Caco-2 (cell line): ENCODE data around the gene SOST. TPM values are rescaled to one million over a fixed set of nuclear protein-coding genes. Genes with fewer than 3 reads are reported as not detected.

Experiments
- BruUV-seq: library from RNA; stranded (reverse); fragments of 400-500 nt; replicated peaks from 2 replicates; lab custom pipeline; 2021; lab: Mats Ljungman, UMichigan
- CTCF ChIA-PET: fragments of 300-600 bp; sonication (Branson Sonifier 250); formaldehyde crosslinking; loops from one replicate; lab custom pipeline; 2022; ENCODE audit warnings: antibody characterized with exemption; lab: Charles Lee
- POLR2A ChIA-PET: fragments of 300-600 bp; sonication (Branson Sonifier 250); formaldehyde crosslinking; loops from one replicate; lab custom pipeline; 2022; ENCODE audit warnings: antibody characterized with exemption; lab: Charles Lee
- DNase-seq, 2 experiments: peaks; one replicate each; pipeline versions ENCODE4 v3.0.0 to v3.0.0-alpha.2; 2020 to 2022
- H3K27me3 ChIP-seq: replicated peaks from 2 replicates; pipeline ENCODE4 v1.6.0; 2011; ENCODE audit warnings: low read length; ENCODE audit not compliant: control insufficient read depth, insufficient read depth
- H3K36me3 ChIP-seq: 2 replicates; pipeline ENCODE4 v1.5.1; 2011; ENCODE audit warnings: low read length; ENCODE audit not compliant: control insufficient read depth, insufficient read depth
- H3K4me1 ChIP-seq: fragments of 250-450 bp; sonication (Bioruptor Pico); 2 replicates; pipeline ENCODE4 v1.5.1; 2020; ENCODE audit warnings: mild to moderate bottlenecking
- H3K4me3 ChIP-seq: 2 replicates; pipeline ENCODE4 v1.5.1; 2011; ENCODE audit warnings: low read depth, mild to moderate bottlenecking, control low read depth, low read length
- H3K9me3 ChIP-seq: fragments of 250-450 bp; sonication (Bioruptor Pico); 2 replicates; pipeline ENCODE4 v1.5.1; 2020; ENCODE audit warnings: mild to moderate bottlenecking, moderate library complexity
- H3K27ac Mint-ChIP-seq: one replicate; pipeline ENCODE4 v1.8.0; 2022; ENCODE audit warnings: mixed read lengths; ENCODE audit not compliant: unreplicated experiment
- H3K27me3 Mint-ChIP-seq: one replicate; pipeline ENCODE4 v1.8.0; 2022; ENCODE audit warnings: mixed read lengths; ENCODE audit not compliant: insufficient read depth, unreplicated experiment
- H3K36me3 Mint-ChIP-seq: one replicate; pipeline ENCODE4 v1.8.0; 2022; ENCODE audit warnings: mild to moderate bottlenecking, mixed read lengths; ENCODE audit not compliant: insufficient read depth, unreplicated experiment
- H3K4me1 Mint-ChIP-seq: one replicate; pipeline ENCODE4 v1.8.0; 2022; ENCODE audit warnings: low read depth, mixed read lengths; ENCODE audit not compliant: unreplicated experiment
- H3K4me3 Mint-ChIP-seq: one replicate; pipeline ENCODE4 v1.8.0; 2022; ENCODE audit warnings: mild to moderate bottlenecking, moderate library complexity, mixed read lengths; ENCODE audit not compliant: unreplicated experiment
- H3K9me3 Mint-ChIP-seq: one replicate; pipeline ENCODE4 v1.8.0; 2022; ENCODE audit warnings: mixed read lengths; ENCODE audit not compliant: unreplicated experiment
- CTCF ChIP-seq, 2 experiments: fragments of 200-600 bp in 1 of 2; IDR thresholded peaks; 1 replicate in 1 of 2; 2 replicates in 1 of 2; pipeline versions ENCODE4 v1.5.1 to v1.8.0; 2011 to 2022; ENCODE audit warnings: antibody characterized with exemption in 1 of 2, control low read depth in 1 of 2, inconsistent platforms in 1 of 2, low read depth in 1 of 2, low read length in 1 of 2, mild to moderate bottlenecking in 1 of 2, moderate library complexity in 1 of 2; ENCODE audit not compliant: insufficient read depth in 1 of 2, severe bottlenecking in 1 of 2, unreplicated experiment in 1 of 2
- intact Hi-C: fragments of 100-400 bp; cut with micrococcal nuclease; formaldehyde crosslinking; loops from one replicate; pipeline ENCODE4 v1.10.0; 2022; ENCODE audit not compliant: unreplicated experiment
- total RNA-seq: library from RNA; stranded (reverse); gene quantifications from 2 replicates; pipeline ENCODE4 v1.2.3, GENCODE V29; 2022

SOST gene
- total RNA-seq, 1 experiment from 2014 or later, result not detected

GRCh38 chr17:43712397-43712796, 46.2 kb downstream of the SOST start:
- intact Hi-C loops, result no loop called here
- Histone ChIP-seq H3K27me3 (no peaks in the 10 kb centered on the region), H3K9me3 (no peaks in the 10 kb centered on the region), H3K4me1 (peaks cover 6% of the 10 kb centered on the region; the same call in 1 of the 2 replicates), H3K4me3 (no peak overlapping the region), H3K36me3 (no peaks in the 10 kb centered on the region)
- Mint-ChIP-seq H3K36me3 (peaks cover 4% of the 10 kb centered on the region), H3K4me1 (peaks cover 16% of the 10 kb centered on the region), H3K27me3 (peaks cover 6% of the 10 kb centered on the region), H3K4me3 (no peak overlapping the region), H3K27ac (no peak overlapping the region), H3K9me3 (no peaks in the 10 kb centered on the region)
- CTCF ChIA-PET, result interaction anchor here (0.6 kb wide), 1 partner anchor 47 kb away, joined by 5 read pairs; no protein-coding TSS in a partner anchor
- BruUV-seq, result no TSS peak
- POLR2A ChIA-PET, result no interaction called here
- no peak for DNase-seq
- no peak for TF ChIP-seq CTCF (IDR thresholded peaks at IDR 0.05; ENCODE audit: insufficient read depth in 1 of 2, low read depth in 1 of 2, low read length in 1 of 2, severe bottlenecking in 1 of 2, unreplicated experiment in 1 of 2)

- Histone ChIP-seq H3K36me3 (no peaks in the 10 kb centered on the region), H3K4me3 (no peak overlapping the region), H3K4me1 (peaks cover 6% of the 10 kb centered on the region; the same call in 1 of the 2 replicates), H3K27me3 (no peaks in the 10 kb centered on the region), H3K9me3 (no peaks in the 10 kb centered on the region)
- Mint-ChIP-seq H3K4me1 (peaks cover 16% of the 10 kb centered on the region), H3K27me3 (peaks cover 6% of the 10 kb centered on the region), H3K9me3 (no peaks in the 10 kb centered on the region), H3K27ac (no peak overlapping the region), H3K4me3 (no peak overlapping the region), H3K36me3 (peaks cover 4% of the 10 kb centered on the region)
- ChIA-PET CTCF (no interaction called here), POLR2A (no interaction called here)
- BruUV-seq, result no TSS peak
- no peak for TF ChIP-seq CTCF (IDR thresholded peaks at IDR 0.05; ENCODE audit: insufficient read depth in 1 of 2, low read depth in 1 of 2, low read length in 1 of 2, severe bottlenecking in 1 of 2, unreplicated experiment in 1 of 2)
- intact Hi-C loops, result no loop called here
- no peak for DNase-seq
These were observed 48.5 kb downstream of the SOST start for GRCh38 chr17:43710101-43710500.

GRCh38 chr17:43709210-43709609, 49.4 kb downstream of the SOST start:
- Mint-ChIP-seq H3K36me3 (peaks cover 4% of the 10 kb centered on the region), H3K27ac (no peak overlapping the region), H3K9me3 (no peaks in the 10 kb centered on the region), H3K4me1 (peaks cover 10% of the 10 kb centered on the region), H3K27me3 (peaks cover 2% of the 10 kb centered on the region), H3K4me3 (no peak overlapping the region)
- no TSS peak for BruUV-seq
- Histone ChIP-seq H3K27me3 (no peaks in the 10 kb centered on the region), H3K4me3 (no peak overlapping the region), H3K36me3 (no peaks in the 10 kb centered on the region), H3K9me3 (no peaks in the 10 kb centered on the region), H3K4me1 (peaks cover 6% of the 10 kb centered on the region; the same call in 1 of the 2 replicates)
- POLR2A ChIA-PET, result no interaction called here
- DNase-seq, result no peak
- no peak for TF ChIP-seq CTCF (IDR thresholded peaks at IDR 0.05; ENCODE audit: insufficient read depth in 1 of 2, low read depth in 1 of 2, low read length in 1 of 2, severe bottlenecking in 1 of 2, unreplicated experiment in 1 of 2)
- CTCF ChIA-PET, result no interaction called here
- intact Hi-C loops, result no loop called here
